HG03045 (cell line): ENCODE data around the gene NARS2.
"Not testable (repeated sequence)": the region's sequence is repeated elsewhere in the genome, so short reads cannot be mapped to it uniquely, and the experiment has no call there.

ENCODE experiments used
- ATAC-seq: cut with Tn5 transposase; IDR thresholded peaks from one replicate; pipeline ENCODE4 v1.9.1; 2021; ENCODE audit warnings: mild to moderate bottlenecking, moderate library complexity; ENCODE audit not compliant: unreplicated experiment

The NARS2 gene

DNA sequence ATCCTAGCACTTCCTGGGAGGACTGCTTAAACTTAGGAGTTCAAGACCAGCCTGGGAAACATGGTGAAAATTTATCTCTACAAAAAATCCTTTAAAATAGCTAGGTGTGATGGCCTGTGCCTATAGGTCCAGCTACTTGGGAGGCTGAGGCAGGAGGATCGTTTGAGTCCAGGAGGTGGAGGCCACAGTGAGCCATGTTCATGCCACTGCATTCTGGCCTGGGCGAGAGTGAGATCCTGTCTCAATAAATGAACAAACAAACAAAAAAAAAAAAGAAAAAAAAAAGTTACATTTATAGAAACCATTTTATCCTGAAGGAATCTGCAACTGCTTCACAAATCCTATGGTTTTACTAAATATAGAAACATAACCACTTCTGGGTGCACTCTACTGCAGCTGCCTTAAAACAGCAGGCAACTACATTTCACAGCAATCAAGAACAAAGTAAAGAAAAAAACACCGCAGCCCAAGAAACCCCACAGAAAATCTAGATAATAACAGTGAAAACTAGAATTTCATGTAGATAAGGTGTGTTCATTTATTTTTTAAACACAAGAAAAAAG is 81.2 kb downstream of the NARS2 start:
- no peak for ATAC-seq

GRCh38 chr11:78492973-78493372 is 81.7 kb downstream of the NARS2 start:
- ATAC-seq = no peak

DNA sequence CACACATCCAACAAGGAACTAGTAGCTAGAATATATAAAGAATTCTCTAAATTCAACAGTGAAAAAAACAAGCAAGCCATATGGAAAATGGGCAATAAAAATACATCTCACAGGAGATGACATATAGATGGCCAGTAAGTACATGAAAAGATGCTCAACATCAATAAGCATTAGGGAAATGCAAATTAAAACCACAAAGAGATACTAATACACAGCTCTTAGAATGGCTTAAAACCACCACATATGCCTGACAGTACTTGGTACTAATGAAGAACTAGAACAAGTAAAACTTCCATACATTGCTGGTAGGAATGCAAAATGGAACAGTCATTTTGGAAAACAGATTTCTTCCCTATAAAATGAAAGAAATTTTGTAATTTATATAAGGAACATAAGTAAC is 85.5 kb downstream of the NARS2 start:
- no peak for ATAC-seq

GRCh38 chr11:78478536-78478935 is 96.1 kb downstream of the NARS2 start:
- no peak for ATAC-seq

GRCh38 chr11:78476066-78476465 is 98.6 kb downstream of the NARS2 start:
- ATAC-seq = no peak

DNA sequence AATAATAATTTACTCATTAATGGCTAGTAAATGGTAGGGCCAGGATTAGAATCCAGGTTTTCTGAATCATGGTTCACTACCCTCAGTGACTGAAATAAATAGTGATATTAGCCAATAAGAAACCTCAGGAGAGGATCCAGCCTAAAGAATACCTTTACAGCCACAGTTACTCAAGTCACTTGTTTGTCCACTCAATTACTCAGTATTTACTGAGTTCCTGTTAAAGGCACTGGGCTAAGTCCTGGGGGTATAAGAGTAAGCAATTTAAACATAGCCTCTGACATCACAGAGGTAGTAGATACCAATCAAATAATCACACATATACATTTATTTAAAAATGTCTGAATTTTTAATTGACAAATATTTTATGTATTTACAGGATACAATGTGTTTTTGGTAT is 100.2 kb downstream of the NARS2 start:
- no peak for ATAC-seq

DNA sequence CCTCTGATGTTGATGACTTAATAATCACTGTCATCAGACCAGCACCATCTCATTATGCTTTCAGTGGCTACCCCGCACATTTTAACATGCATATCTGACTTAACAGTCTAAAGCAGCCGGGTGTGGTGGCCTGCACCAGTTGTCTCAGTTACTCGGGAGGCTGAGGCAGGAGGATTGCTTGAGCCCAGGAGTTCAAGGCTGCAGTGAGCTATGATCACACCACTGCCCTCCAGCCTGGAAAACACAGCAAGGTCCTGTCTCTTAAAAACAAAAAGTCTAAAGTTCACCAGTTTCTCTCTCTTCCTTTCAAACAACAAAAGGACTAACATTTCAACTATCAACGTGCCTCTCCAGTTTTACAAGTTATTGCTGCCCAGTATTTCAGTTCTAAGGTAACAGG is 101.8 kb downstream of the NARS2 start:
- ATAC-seq = no peak

DNA sequence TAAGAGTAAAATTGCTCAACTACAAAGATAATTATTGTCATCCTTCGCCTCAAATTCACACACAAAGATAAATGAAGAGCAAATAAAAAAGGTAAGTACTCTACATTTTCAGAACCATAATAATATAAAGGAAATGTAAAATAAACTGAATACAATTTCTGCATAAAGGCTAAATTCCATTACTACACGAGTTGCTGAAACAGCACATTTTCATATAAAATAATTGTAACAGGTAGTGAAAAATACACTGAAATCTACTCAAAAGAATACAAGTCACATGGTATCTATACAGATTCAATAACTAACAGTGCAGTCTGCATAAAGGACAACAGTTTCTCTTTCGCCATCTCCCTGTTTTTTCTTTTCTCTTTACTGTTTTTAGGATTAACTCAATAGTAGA is 102.3 kb downstream of the NARS2 start:
- ATAC-seq = no peak

DNA sequence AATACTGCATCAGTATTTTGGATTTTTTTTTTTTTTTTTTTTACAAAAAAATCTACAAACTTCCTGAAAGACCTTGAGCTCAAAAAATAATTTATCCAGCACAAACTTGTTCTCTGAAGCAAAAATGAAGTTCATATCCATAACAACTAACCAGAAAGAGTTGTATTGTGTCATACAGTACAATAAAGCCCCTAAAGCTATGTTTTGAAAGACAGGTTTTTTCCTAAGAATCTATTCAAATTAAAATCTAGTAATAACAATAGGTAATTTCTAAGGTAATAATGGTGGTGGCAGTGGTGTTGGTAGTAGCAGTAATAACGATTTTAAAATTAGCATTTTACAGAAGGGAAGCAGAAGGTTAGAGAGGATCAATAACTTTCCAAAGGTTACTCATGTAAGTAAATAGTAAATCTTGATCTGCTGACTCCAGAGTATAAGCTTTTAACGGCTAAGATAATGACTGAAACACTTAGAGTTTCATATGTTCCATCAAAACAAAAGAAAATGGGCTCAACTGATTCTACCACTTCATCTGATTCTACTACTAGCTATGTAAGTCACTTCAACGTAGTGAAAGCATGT is 103.7 kb downstream of the NARS2 start:
- no peak for ATAC-seq

DNA sequence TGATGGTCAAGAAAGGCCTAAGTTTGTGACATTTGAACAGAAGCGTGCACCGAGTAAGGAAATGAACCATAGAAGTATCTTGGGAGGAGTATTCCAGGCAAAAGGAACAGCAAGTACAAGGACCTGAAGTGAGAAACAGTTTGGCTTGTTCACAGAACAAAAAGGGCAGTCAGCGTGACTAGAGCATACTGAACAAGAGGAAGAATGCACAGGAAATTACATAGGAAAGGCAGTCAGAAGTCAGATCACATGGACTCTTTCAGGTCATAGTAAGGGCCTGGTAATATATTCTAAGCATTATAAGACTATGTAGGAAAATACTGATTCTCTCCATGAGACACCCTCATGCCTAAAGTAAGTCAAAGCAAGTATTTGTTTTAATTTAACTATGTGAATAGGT is 104.8 kb downstream of the NARS2 start:
- ATAC-seq = no peak

DNA sequence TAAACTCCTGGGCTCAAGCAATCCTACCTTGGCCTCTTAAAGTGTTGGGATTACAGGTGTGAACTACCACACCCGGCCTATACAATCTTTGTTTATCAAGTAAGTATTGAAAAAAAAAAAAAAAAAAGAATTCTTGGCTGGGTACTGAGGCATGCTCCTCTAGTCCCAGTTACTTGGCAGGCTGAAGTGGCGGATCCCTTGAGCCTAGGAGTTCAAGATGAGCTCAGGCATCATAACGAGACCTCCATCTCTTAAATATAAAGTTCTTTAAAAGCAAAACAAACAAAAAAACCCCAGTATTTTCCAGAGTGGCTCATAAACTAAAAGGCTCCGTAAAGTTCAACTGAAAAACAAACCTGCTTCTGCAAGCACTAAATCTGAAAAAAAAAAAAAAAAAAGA is 106.7 kb downstream of the NARS2 start:
- no peak for ATAC-seq

GRCh38 chr11:78467370-78467769 is 107.3 kb downstream of the NARS2 start:
- ATAC-seq = no peak

DNA sequence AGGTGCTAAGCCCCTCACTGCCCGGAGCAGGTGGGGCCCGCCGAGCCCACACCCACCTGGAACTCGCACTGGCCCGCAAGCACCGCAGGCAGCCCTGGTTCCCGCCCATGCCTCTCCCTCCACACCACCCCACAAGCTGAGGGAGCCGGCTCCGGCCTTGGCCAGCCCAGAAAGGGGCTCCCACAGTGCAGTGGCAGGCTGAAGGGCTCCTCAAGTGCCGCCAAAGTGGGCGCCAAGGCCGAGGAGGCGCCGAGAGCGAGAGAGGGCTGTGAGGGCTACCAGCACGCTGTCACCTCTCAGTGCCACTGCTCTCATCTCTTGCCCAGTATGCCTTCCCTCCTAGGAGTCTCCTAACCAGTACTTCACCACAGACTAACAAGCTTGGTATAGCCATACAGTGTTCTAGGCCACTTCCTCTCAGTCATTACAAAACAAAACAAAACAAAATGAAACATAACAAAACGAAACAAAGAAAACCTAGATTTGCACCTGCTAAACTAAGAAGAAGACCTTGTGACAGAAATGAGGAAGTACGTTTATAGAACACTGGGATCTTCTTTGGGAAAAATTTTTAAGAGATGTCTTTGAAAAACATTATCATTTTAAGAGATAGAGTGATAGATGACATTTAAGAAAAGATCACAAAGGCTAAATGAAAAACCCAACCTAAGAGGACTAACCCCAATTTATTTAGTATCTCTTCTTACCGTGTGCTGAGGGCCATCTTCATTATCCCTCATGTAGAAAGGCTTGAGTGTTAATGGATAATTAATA is 109.3 kb downstream of the NARS2 start:
- peak; percentile 99 for ATAC-seq

GRCh38 chr11:78464787-78465168 is 109.9 kb downstream of the NARS2 start:
- not testable (repeated sequence) for ATAC-seq

- no peak for ATAC-seq
Observed at GRCh38 chr11:78460471-78460870, 114.2 kb downstream of the NARS2 start.

DNA sequence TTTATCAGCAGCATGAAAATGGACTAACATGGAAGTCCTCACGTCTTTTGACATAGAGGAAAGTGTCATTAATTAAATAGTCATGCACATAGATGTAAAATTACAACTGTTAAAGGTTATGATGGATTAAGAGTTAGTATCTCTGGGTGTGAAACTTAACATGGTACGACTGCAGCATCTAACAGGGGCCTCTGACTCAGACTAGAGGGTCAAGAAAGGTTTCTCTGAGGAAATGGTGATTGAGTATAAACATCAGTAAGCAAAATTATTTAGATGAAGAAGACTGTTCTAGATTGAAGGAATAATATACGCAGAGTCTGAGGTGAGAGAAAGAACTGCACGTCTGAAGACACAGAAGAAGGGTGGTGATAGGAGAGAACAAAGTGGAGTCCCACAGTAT is 114.9 kb downstream of the NARS2 start:
- no peak for ATAC-seq

DNA sequence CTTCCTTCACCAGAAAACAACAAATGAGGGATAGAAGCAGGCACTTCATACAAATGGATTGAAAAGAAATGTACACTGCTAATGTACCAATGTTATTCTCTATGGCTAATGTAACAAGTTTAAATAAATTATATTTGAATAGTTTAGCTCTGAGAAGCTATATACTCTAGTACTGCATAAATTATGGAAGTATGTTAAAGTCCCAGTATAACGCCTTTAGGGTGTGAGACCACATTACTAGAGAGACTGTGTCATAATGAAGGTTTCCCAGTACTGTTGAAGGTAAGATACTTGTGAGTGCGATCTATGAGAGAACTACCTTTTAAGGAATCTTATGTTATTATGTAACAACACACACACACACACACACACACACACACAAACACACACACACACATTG is 117.2 kb downstream of the NARS2 start:
- no peak for ATAC-seq

DNA sequence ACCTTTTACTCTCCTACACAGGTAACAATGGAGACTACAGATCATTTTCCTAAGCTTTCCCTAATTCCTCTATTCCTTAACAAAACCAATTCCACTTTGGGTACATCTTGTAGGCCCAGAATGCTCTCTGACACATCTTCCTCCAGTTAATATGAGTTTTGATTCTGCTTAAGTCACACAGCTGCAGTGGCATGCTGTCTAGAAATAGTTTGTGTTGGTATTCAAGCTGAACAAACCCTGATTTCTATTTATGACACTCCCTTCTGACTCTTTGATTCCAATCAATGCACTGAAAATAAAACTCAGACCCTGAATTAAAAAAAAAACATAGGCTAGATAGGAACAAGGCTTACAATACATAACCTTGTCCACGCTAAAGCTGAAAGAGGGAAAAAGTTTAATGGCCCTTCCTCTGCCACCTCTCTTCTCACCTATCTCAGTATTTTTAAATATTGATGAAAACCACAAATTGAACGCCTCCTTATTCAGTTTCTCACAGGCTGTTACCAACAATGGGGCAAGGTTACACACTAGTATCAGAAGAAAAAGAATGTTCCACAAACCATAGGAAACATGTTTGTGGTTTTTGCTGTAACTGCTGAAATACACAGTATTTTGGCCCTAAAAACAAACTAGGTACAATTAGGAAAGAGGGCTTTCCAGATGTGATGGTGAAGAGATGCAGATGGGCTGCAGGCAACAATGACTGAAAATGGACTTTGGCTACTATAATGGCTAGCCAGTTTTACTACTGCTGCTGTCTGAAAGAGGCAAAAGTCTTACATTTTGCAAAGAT is 121.3 kb downstream of the NARS2 start:
- ATAC-seq = no peak

- no peak for ATAC-seq
Observed at GRCh38 chr11:78451371-78452150, 123.1 kb downstream of the NARS2 start.

GRCh38 chr11:78450866-78451265 is 123.8 kb downstream of the NARS2 start:
- no peak for ATAC-seq

DNA sequence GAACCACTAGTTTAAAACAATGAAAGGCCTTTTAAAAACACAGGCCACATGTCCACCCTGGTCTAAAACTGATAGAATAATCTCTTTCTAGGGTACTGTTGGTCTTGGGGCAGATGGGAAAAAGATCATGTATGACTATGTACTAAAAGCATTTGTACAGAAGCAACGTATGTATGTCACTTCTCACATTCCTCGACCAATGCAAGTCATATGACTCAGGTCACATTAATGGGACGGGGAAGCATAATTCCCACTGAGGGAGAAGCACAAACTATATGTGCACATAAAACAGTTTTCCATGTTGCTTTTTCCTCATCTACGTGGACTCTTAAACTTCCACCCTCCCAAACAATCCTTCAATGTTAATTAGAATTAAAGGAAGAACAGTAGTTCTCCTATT is 124.8 kb downstream of the NARS2 start:
- ATAC-seq = no peak
